AML-193 (cell line): Measurements from ENCODE around the gene UBA5.
"Not testable (repeated sequence)": the region's sequence is repeated elsewhere in the genome, so short reads cannot be mapped to it uniquely, and the experiment has no call there.

Source experiments
- DNase-seq, 2 experiments: peaks; one replicate each; lab custom pipeline; 2025; lab: John Stamatoyannopoulos, UW

Gene UBA5

GRCh38 chr3:132660052-132660810 is at the start of gene UBA5:
Gene UBA5 (plus strand): TSS chr3:132660329. CDS start chr3:132660538, 209 bp downstream.
- DNase-seq: peak; percentile 72 to 75

DNA sequence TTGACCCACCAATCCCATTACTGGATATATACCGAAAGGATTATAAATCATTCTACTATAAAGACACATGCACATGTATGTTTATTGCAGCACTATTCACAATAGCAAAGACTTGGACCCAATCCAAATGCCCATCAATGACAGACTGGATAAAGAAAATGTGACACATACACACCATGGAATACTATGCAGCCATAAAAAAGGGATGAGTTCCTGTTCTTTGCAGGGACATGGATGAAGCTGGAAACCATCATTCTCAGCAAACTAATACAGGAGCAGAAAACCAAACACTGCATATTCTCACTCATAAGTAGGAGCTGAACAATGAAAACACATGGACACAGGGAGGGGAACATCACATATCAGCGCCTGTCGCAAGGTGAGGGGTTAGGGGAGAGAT is 44.8 kb upstream of the UBA5 start:
- DNase-seq: not testable (repeated sequence)

DNA sequence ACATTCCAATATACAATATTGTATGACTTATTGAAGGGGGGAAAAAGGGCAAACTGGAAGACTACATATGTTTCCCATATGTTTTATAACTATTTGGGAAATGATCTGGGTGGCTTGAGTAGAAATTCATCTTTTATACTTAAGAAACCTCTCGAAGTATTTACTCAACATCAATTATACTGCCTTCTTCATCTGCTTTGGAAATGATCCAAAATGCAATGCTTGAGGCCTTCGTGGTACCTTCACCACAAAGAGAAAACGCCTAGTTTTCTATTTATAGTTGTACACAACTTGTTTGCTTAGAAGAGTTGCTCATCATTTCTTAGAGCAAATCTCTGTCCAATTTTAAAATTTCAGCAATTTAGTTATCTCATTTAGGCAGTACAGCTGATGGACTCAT is 44.2 kb upstream of the UBA5 start:
- no peak for DNase-seq

GRCh38 chr3:132616780-132617179 is 43.3 kb upstream of the UBA5 start:
- no peak for DNase-seq

DNA sequence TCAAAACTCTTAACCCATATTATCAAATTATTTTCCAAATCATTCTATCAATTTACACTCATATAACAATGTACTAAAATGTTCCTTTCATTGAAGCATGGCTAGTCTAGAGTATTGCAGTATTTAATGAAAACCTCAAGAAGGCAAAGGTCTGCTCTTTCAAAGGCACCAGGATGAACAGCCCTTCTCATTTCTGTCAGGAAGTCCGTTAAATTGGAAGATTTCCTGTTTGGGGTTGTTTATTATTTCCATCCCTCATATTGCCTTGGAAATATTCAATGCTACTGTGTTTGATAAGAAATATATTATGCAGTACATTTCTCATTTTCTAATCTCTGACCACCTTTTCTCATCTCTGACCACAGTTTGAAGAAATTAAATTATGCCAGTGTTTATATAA is 38.0 kb upstream of the UBA5 start:
- no peak for DNase-seq

DNA sequence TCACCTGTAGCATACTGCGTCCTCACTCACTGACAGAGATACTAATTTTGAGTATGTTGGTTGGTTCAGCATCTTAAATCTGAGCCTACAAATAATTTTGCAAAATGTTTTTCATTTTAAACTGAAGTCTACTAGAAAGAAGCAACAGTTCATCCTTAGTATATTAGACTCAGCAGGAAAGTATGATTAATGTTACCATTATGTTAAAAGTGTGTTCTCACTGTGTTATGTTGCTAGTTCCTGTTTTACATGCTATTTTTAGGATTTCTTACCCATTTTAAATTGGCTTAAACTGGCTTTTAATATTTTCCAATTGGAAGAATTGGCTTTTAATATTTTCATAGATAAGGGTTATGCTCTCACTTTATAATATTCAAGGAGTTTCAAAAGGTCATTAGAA is 37.4 kb upstream of the UBA5 start:
- DNase-seq: no peak

GRCh38 chr3:132623646-132624045 is 36.5 kb upstream of the UBA5 start:
- no peak for DNase-seq

DNA sequence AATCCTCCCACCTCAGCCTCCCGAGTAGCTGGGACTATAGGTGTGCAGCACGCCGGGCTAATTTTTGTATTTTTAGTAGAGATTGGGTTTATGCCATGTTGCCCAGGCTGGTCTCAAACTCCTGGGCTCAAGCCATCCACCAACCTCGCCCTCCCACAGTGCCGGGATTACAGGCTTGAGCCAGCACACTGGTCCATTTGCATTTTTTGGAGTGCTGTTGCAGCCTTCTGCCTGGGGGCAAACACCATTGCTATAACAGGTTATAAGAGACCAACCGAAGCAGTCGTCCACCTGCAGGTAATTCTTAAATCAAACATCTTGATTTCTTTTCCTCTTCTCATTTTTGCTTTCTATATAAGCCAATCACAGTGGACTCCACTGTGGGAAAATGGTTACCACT is 35.3 kb upstream of the UBA5 start:
- DNase-seq: no peak

DNA sequence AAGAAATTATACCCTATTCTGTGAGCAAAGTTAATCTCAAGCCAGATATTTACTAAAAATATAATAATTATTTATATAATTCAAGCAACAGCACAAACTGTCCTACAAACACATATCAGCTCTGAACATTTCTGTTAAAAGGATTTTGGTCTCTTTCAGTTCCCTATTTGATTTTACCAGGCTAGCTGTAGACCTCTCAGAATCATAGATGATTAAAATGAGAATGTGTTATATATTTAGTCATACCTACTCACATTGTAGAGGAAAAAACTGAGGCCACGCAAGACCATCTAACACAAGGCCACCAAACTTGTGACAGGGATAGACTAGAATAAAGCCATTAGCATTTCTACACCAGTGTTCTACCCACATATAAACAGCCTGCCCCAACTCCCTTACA is 34.5 kb upstream of the UBA5 start:
- no peak for DNase-seq

DNA sequence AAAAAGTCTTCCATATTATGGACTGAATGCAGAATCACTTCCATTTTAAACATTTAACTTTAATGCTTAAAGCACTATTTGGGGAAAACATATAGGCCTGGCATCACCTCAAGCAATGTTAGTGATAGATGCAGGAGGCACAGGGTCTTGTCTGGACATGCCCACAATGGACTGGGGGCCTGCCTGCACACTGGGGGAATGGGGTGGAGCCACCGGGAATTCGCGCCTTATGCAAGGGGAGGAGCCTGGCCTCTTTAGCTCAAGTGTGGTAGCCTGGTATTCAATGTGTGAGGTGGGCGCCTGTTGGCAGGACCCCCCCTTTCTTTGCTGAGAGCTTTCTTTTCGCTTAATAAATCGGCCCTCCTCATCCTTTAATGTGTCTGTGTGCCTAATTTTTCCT is 33.2 kb upstream of the UBA5 start:
- DNase-seq: no peak

- DNase-seq: no peak
Observed at GRCh38 chr3:132628157-132628556, 32.0 kb upstream of the UBA5 start.

DNA sequence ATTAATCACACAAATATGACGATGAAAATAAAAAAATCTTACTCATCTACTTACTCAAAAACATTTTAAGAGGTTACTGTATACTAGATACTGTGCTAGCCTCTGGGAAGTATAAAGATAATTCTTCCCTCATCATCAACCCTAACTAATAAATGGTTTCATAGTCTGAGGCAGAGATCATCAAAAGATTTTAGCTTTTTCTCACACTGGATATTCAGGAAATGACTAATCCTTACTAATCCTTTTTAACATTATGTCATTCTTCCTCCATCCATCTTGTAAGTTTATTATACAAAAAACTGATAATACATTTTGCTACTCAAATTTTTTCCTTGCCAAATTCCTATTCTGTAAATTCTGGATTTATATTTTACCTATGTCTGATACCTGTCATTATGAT is 30.2 kb upstream of the UBA5 start:
- DNase-seq: no peak

DNA sequence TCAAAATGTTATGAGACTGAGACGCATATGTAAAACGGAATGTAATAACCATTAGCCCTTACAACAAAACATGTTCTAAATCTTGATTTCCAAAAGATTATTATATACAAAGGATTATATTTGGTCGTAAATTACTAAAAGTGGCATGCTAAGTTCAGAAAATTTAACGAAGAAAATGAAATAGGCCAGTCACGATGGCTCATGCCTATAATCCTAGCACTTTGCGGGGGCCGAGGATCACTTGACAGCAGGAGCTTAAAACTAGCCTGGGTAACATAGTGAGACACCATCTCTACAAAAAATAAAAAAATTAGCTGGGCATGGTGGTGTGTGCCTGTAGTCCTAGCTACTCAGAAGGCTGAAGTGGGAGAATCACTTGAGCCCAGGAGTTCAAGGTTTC is 29.5 kb upstream of the UBA5 start:
- DNase-seq: no peak

DNA sequence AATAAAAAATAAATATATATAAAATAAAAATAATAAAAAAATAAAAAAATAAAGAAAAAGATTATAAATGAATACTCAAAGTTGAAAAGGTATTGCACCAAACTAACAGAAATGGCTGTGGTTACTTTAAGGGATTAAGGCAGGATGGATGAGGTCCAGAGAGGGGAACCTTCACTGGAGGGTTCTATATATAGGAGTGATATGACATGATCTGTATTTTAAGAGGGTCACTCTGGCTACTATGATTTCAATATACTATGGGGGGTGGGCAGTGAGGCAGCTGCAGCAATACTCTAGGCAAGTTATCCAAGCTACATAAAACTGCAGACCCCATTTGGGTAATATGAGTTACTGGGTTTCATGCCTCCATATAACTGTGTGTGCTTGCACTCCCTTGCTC is 25.1 kb upstream of the UBA5 start:
- DNase-seq: no peak

- DNase-seq: no peak
Observed at GRCh38 chr3:132637590-132637989, 22.5 kb upstream of the UBA5 start.

DNA sequence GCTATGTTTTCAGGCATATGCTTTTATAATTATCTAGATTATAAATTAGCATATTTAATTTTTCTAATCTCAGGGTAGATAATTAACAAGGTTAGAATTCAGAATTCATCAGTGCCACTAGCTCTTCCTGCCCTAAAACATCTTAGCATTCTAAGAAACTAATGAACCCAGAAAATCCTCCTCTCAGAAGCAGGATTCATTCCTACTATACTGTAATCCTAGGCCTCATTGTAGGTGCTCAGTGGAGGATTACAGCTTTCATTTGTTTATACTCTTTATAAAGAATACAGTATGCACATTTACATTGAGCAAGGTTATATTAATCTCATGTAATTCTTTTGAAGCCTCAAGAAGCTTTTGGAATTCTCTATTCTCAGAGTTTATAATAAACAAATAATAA is 21.4 kb upstream of the UBA5 start:
- no peak for DNase-seq

GRCh38 chr3:132641427-132641826 is 18.7 kb upstream of the UBA5 start:
- not testable (repeated sequence) for DNase-seq

DNA sequence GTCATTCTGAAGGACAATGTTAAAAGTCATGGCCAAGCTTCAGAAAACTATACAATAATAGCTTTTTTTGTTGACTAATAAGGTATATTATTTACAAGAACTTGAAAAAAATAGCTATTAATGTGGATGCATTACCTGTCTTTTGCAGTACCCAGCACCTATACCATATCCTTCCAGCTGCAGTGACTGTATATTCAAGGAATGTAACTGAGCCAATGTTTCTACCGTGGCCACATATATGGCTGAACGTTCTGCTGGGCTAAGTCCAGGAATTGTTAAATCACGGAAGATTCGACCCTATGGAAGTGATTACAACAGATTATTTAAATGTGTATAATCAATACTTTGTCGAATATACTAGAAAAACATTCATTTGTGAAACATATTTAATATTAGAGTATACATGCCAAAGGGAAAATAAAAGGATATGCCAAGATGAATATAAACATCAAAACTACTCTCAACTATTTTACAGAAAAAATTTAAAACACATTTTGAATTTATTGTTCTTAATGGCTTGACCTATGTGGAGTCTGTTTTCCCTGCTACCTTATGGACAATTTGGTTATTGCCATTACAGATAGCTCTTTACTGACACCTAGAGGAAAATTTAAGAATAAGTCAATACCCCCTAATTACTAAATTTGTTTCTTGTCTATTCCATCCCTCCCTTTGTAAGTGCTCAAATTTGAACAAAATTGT is 18.1 kb upstream of the UBA5 start:
- peak; percentile 79 to 85 for DNase-seq

GRCh38 chr3:132642539-132642847 is 17.6 kb upstream of the UBA5 start:
- DNase-seq: no peak

- peak in 1 of 2 experiments; percentile 48 for DNase-seq
Observed at GRCh38 chr3:132643366-132643765, 16.8 kb upstream of the UBA5 start.

GRCh38 chr3:132645058-132645457 is 15.1 kb upstream of the UBA5 start:
- no peak for DNase-seq

DNA sequence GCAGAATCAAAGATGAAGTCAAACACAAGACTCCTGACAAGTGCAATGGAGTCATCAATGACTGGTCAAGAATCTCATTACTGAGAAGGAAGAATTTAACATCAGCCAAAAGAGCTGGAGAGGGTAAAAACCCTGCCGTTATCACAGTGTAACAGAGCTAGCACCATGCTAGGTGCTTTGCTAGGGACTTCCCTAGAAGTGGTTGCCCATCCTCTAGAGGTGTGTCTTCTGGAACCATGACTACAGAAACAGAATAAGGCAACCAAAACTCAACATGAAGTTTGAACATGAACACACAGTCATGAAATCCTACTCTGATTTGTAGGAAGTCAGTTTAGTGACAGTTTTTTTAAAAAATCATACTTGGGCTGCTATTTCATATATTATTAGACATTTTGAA is 10.0 kb upstream of the UBA5 start:
- DNase-seq: no peak

DNA sequence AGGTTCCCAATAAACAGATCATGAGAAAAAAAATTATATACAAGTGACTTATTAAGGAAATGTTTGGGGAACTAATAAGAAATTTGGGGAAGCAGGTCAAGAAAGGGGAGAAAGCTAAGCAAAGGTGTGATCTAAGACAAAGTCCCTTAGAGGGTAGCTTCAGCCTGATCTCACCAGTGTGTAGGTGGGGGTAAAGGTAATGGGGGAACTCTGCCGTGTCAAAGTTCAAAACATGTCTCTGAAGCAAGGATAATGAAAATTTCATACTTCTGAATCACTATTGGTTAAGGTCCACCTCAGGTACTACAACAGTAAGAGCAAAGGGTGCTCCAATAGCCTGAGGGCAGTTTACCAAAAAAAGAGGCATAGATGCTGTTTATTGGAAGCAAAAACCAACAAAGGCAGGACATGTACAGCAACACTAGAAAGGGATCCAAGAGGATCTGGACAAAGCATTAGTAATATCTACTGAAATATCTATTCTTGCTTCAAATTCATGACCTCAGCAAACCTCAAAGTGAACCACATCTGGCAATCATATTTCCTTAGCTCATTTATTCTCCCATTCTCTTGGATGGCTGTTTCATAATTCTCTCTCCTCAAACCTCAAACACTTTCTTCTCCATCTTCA is 7.4 kb upstream of the UBA5 start:
- DNase-seq: peak; percentile 18 to 19
